Skeletal muscle satellite cell (primary cell): ENCODE results near the gene RFX8.

Experiments used
- H3K27me3 ChIP-seq: 2 replicates; pipeline ENCODE4 v1.7.0; 2013; ENCODE audit warnings: low read length; ENCODE audit not compliant: control insufficient read depth, insufficient read depth
- H3K36me3 ChIP-seq: 2 replicates; pipeline ENCODE4 v1.7.0; 2013; ENCODE audit warnings: mild to moderate bottlenecking, control low read depth, low read length; ENCODE audit not compliant: insufficient read depth
- H3K4me1 ChIP-seq: 2 replicates; pipeline ENCODE4 v1.7.0; 2013; ENCODE audit warnings: low read length; ENCODE audit not compliant: control insufficient read depth, insufficient read depth
- H3K4me2 ChIP-seq: 2 replicates; pipeline ENCODE4 v1.7.0; 2013; ENCODE audit warnings: mild to moderate bottlenecking, low read length
- H3K4me3 ChIP-seq: 2 replicates; pipeline ENCODE4 v1.7.0; 2013; ENCODE audit warnings: low read length
- H3K9ac ChIP-seq: 2 replicates; pipeline ENCODE4 v1.7.0; 2013; ENCODE audit warnings: mild to moderate bottlenecking, low read depth, low read length, moderate library complexity
- H3K9me3 ChIP-seq: replicated peaks from 2 replicates; pipeline ENCODE4 v1.7.0; 2013; ENCODE audit warnings: mild to moderate bottlenecking, control low read depth, low read length

Gene RFX8

DNA sequence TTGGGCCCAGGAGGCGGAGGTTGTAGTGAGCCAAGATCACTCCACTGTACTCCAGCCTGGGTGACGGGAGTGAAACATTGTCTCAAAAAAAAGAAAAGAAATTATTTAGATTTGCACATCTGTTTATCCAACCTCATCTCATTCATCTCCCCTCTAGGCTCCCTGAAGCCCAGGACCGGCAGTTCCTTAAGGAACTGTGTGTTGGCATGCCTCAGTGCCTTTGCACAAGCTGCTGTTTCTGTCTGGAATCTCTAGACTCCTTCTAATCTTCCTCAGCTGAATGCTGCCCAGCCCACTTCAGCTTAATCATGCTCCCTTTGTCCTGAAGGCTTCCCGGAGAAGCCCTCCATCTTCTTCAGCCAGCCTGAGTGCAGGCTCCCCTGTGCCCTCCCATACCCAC is 10.9 kb upstream of the RFX8 start:
- H3K27me3 ChIP-seq = no peaks in the 10 kb centered on the region
- H3K4me2 ChIP-seq = no peak overlapping the region
- H3K4me3 ChIP-seq = no peak overlapping the region
- no peaks in the 10 kb centered on the region for H3K4me1 ChIP-seq
- H3K36me3 ChIP-seq = no peaks in the 10 kb centered on the region
- no peak overlapping the region for H3K9ac ChIP-seq
- no peaks in the 10 kb centered on the region for H3K9me3 ChIP-seq

DNA sequence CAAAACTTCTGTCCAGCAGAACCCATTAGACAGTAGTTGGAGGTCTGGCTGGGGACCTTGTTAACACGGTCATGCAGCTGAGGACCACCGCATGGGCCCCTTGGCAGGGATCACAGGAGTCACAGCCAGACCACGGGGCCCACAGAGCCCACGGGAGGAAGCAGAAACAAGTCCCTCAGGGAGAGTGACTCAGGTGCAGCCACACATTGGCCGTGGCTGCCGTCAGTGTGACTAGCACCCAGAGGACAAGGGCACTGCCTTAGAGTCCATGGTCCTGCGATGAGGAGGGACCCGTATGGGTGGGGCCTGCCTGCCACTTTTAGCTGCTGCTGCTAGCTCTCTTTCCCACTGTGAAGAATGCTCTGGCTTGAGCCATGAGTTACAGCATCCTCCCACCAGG is 5.9 kb upstream of the RFX8 start:
- Histone ChIP-seq H3K4me3 (no peak overlapping the region), H3K4me1 (peaks cover 6% of the 10 kb centered on the region), H3K4me2 (no peak overlapping the region), H3K9ac (no peak overlapping the region), H3K27me3 (no peaks in the 10 kb centered on the region), H3K9me3 (no peaks in the 10 kb centered on the region), H3K36me3 (no peaks in the 10 kb centered on the region)

- Histone ChIP-seq H3K9me3 (no peaks in the 10 kb centered on the region), H3K4me2 (no peak overlapping the region), H3K4me1 (peaks cover 8% of the 10 kb centered on the region), H3K4me3 (no peak overlapping the region), H3K36me3 (no peaks in the 10 kb centered on the region), H3K9ac (no peak overlapping the region), H3K27me3 (no peaks in the 10 kb centered on the region)
These were observed 4.9 kb upstream of the RFX8 start for GRCh38 chr2:101479810-101480209.

GRCh38 chr2:101479328-101479727 is 4.4 kb upstream of the RFX8 start:
- no peak overlapping the region for H3K9ac ChIP-seq
- no peaks in the 10 kb centered on the region for H3K36me3 ChIP-seq
- H3K4me1 ChIP-seq = peaks cover 13% of the 10 kb centered on the region
- H3K4me2 ChIP-seq = no peak overlapping the region
- H3K27me3 ChIP-seq = no peaks in the 10 kb centered on the region
- no peaks in the 10 kb centered on the region for H3K9me3 ChIP-seq
- no peak overlapping the region for H3K4me3 ChIP-seq

GRCh38 chr2:101478181-101479001 is 3.5 kb upstream of the RFX8 start:
- no peaks in the 10 kb centered on the region for H3K36me3 ChIP-seq
- H3K27me3 ChIP-seq = no peaks in the 10 kb centered on the region
- H3K9me3 ChIP-seq = no peaks in the 10 kb centered on the region
- H3K9ac ChIP-seq = no peak overlapping the region
- no peak overlapping the region for H3K4me2 ChIP-seq
- peaks cover 22% of the 10 kb centered on the region for H3K4me1 ChIP-seq
- no peak overlapping the region for H3K4me3 ChIP-seq

- peaks cover 29% of the 10 kb centered on the region for H3K4me1 ChIP-seq
- no peak overlapping the region for H3K4me2 ChIP-seq
- H3K36me3 ChIP-seq = no peaks in the 10 kb centered on the region
- H3K9me3 ChIP-seq = no peaks in the 10 kb centered on the region
- H3K4me3 ChIP-seq = no peak overlapping the region
- no peaks in the 10 kb centered on the region for H3K27me3 ChIP-seq
- H3K9ac ChIP-seq = no peak overlapping the region
These were observed 2.6 kb upstream of the RFX8 start for GRCh38 chr2:101477556-101477955.

GRCh38 chr2:101476605-101477208 is 1.8 kb upstream of the RFX8 start:
- Histone ChIP-seq H3K36me3 (no peaks in the 10 kb centered on the region), H3K9ac (no peak overlapping the region), H3K4me2 (no peak overlapping the region), H3K27me3 (no peaks in the 10 kb centered on the region), H3K4me1 (peaks cover 29% of the 10 kb centered on the region), H3K4me3 (no peak overlapping the region), H3K9me3 (no peaks in the 10 kb centered on the region)

DNA sequence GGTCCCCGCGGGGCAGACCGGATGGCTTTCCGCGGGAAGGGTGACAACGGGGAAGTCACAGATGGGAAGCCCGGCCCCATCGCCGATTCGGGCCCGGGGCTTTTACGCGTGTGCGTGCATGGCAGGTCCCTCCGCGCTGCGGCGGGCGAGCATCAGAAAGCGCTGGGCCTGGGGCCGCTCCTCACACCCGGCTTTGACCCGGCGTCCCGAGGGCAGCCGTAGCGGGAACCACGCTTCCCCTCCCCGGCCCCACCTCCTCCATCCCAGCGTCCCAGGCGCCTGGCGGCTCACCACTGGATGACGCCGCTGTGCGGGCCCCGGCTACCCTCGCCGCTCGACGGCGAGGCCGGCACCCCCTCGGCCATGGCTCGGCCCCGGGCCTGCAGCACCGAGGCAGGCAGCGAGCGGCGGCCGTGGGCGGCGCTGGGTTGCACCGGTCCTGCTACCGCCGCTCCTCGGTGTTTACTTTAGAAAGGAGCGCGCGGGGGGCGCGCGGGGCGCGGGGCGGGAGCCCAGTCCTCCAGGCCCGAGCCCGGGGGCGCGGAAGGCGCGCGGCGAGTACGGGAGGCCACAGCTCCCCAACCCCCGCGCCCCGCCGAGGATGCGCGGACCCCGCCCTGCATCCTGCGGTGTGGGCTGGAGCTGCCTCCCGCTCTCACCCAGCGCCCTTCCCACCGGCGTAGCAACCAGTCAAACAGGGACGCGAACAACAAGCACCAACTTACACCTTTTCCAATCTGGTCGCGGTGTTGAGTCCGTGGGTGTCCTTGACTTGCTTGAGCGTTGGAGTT is 806 bp downstream of the RFX8 start:
- Histone ChIP-seq H3K4me1 (peaks cover 29% of the 10 kb centered on the region), H3K4me2 (peak overlapping the region; percentile 90), H3K4me3 (peak overlapping the region; percentile 73), H3K9me3 (no peaks in the 10 kb centered on the region), H3K36me3 (no peaks in the 10 kb centered on the region), H3K27me3 (no peaks in the 10 kb centered on the region), H3K9ac (peak overlapping the region; percentile 90)

GRCh38 chr2:101473591-101473910 is 1.4 kb downstream of the RFX8 start:
- Histone ChIP-seq H3K4me1 (peaks cover 25% of the 10 kb centered on the region), H3K9ac (peak overlapping the region; percentile 90), H3K27me3 (no peaks in the 10 kb centered on the region), H3K4me2 (peak overlapping the region; percentile 90), H3K9me3 (no peaks in the 10 kb centered on the region), H3K4me3 (peak overlapping the region; percentile 73), H3K36me3 (no peaks in the 10 kb centered on the region)

- Histone ChIP-seq H3K36me3 (no peaks in the 10 kb centered on the region), H3K4me1 (peaks cover 32% of the 10 kb centered on the region), H3K27me3 (no peaks in the 10 kb centered on the region), H3K4me2 (no peak overlapping the region), H3K4me3 (no peak overlapping the region), H3K9me3 (no peaks in the 10 kb centered on the region), H3K9ac (no peak overlapping the region)
These were observed 5.0 kb downstream of the RFX8 start for GRCh38 chr2:101469863-101470262.

GRCh38 chr2:101467306-101467705 is 7.6 kb downstream of the RFX8 start:
- Histone ChIP-seq H3K36me3 (no peaks in the 10 kb centered on the region), H3K27me3 (no peaks in the 10 kb centered on the region), H3K9ac (no peak overlapping the region), H3K4me1 (peaks cover 30% of the 10 kb centered on the region), H3K9me3 (no peaks in the 10 kb centered on the region), H3K4me3 (no peak overlapping the region), H3K4me2 (no peak overlapping the region)
